B cell (primary cell): ENCODE data around the gene CACNA2D3.

Experiments
- EZH2 ChIP-seq: IDR thresholded peaks from 2 replicates; pipeline ENCODE4 v1.6.1; 2012; ENCODE audit warnings: borderline replicate concordance, low read depth, mild to moderate bottlenecking, moderate library complexity, low read length; ENCODE audit not compliant: insufficient read depth, poor library complexity, severe bottlenecking
- TF ChIP-seq, protein P1 (sequence below): fragments of 200-600 bp; IDR thresholded peaks from one replicate; pipeline ENCODE4 v1.8.0; 2022; ENCODE audit warnings: antibody characterized with exemption, mild to moderate bottlenecking

DNA sequence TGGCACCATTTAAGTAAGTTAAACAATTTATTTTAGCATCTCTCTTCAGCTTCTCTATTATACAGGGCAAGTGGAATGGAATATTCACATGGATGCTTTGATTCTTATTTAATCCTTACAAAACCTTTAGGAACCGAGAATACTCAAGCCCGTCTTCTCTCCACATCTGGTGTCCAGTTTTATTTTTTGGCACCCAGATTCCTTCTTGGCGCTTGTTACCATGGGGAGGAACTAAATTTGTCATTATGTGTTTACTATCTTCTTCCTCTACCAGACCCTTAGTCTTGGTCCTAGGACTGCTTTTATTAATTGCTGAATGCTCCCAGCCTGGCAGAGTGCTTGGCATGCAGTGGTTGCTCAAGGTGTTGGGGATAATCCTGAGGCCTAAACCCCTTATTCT, 138.8 kb downstream of the CACNA2D3 start:
- no peak for TF ChIP-seq EZH2
- TF ChIP-seq, protein P1, sequence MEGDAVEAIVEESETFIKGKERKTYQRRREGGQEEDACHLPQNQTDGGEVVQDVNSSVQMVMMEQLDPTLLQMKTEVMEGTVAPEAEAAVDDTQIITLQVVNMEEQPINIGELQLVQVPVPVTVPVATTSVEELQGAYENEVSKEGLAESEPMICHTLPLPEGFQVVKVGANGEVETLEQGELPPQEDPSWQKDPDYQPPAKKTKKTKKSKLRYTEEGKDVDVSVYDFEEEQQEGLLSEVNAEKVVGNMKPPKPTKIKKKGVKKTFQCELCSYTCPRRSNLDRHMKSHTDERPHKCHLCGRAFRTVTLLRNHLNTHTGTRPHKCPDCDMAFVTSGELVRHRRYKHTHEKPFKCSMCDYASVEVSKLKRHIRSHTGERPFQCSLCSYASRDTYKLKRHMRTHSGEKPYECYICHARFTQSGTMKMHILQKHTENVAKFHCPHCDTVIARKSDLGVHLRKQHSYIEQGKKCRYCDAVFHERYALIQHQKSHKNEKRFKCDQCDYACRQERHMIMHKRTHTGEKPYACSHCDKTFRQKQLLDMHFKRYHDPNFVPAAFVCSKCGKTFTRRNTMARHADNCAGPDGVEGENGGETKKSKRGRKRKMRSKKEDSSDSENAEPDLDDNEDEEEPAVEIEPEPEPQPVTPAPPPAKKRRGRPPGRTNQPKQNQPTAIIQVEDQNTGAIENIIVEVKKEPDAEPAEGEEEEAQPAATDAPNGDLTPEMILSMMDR, result no peak
